ENCODE data around the gene RDH11.

RDH11 gene

GRCh38 chr14:67643713-67644112, 51.9 kb downstream of the RDH11 start:
- no peak overlapping the region for H3K4me3 Mint-ChIP-seq
- no peak for DNase-seq
- no peak for ATAC-seq
- no peaks in the 10 kb centered on the region for H3K27me3 Mint-ChIP-seq
- no peaks in the 10 kb centered on the region for H3K9me3 Mint-ChIP-seq
- no peak overlapping the region for H3K27ac Mint-ChIP-seq
- peaks cover 13% of the 10 kb centered on the region for H3K4me1 Mint-ChIP-seq

GRCh38 chr14:67641902-67642749, 53.4 kb downstream of the RDH11 start:
- peaks cover 13% of the 10 kb centered on the region for H3K4me1 Mint-ChIP-seq
- no peaks in the 10 kb centered on the region for H3K27me3 Mint-ChIP-seq
- no peak overlapping the region for H3K4me3 Mint-ChIP-seq
- H3K9me3 Mint-ChIP-seq, result no peaks in the 10 kb centered on the region
- no peak for DNase-seq
- H3K27ac Mint-ChIP-seq, result peak overlapping the region in 1 of 2 donors; percentile 13
- peak; percentile 75 for ATAC-seq

GRCh38 chr14:67641480-67641879, 54.1 kb downstream of the RDH11 start:
- ATAC-seq (no peak), DNase-seq (no peak)
- Mint-ChIP-seq H3K27ac (no peak overlapping the region), H3K9me3 (no peaks in the 10 kb centered on the region), H3K27me3 (no peaks in the 10 kb centered on the region), H3K4me1 (peaks cover 13% of the 10 kb centered on the region), H3K4me3 (no peak overlapping the region)

- Mint-ChIP-seq H3K27me3 (no peaks in the 10 kb centered on the region), H3K9me3 (no peaks in the 10 kb centered on the region), H3K4me3 (no peak overlapping the region), H3K27ac (no peak overlapping the region), H3K4me1 (peaks cover 21% of the 10 kb centered on the region)
- DNase-seq, result no peak
- ATAC-seq, result no peak
These were observed 56.9 kb downstream of the RDH11 start for GRCh38 chr14:67638642-67639041.

- Mint-ChIP-seq H3K4me3 (no peak overlapping the region), H3K27ac (peak overlapping the region; percentile 63 to 91)
These were observed 59.1 kb downstream of the RDH11 start for GRCh38 chr14:67636361-67636919.

GRCh38 chr14:67633451-67634147, 62.0 kb downstream of the RDH11 start:
- Mint-ChIP-seq H3K4me3 (no peak overlapping the region), H3K9me3 (no peaks in the 10 kb centered on the region), H3K27me3 (no peaks in the 10 kb centered on the region), H3K27ac (peak overlapping the region in 1 of 2 donors; percentile 27), H3K4me1 (peaks cover 8% of the 10 kb centered on the region)
- no peak for ATAC-seq
- DNase-seq, result no peak

More at GRCh38 chr14:67636361-67636919, 59.1 kb downstream of the RDH11 start:
- ATAC-seq (peak; percentile 98), DNase-seq (peak; percentile 2 to 16)
- H3K4me1 Mint-ChIP-seq, result peaks cover 8% of the 10 kb centered on the region
- no peaks in the 10 kb centered on the region for H3K9me3 Mint-ChIP-seq
- no peaks in the 10 kb centered on the region for H3K27me3 Mint-ChIP-seq

- Mint-ChIP-seq H3K27me3 (no peaks in the 10 kb centered on the region), H3K9me3 (no peaks in the 10 kb centered on the region), H3K27ac (no peak overlapping the region), H3K4me3 (no peak overlapping the region), H3K4me1 (peaks cover 2% of the 10 kb centered on the region)
- DNase-seq (no peak), ATAC-seq (no peak)
These were observed 64.6 kb downstream of the RDH11 start for GRCh38 chr14:67630938-67631337.

- ATAC-seq, result no peak
These were observed 65.4 kb downstream of the RDH11 start for GRCh38 chr14:67630186-67630585.

GRCh38 chr14:67627519-67627918, 68.0 kb downstream of the RDH11 start:
- no peak for ATAC-seq
- no peak for DNase-seq
- Mint-ChIP-seq H3K9me3 (no peaks in the 10 kb centered on the region), H3K4me3 (no peak overlapping the region), H3K4me1 (peaks cover 10% of the 10 kb centered on the region), H3K27ac (no peak overlapping the region), H3K27me3 (no peaks in the 10 kb centered on the region)

More at GRCh38 chr14:67630186-67630585, 65.4 kb downstream of the RDH11 start:
- DNase-seq, result no peak
- no peak overlapping the region for H3K27ac Mint-ChIP-seq
- no peaks in the 10 kb centered on the region for H3K4me1 Mint-ChIP-seq
- H3K9me3 Mint-ChIP-seq, result no peaks in the 10 kb centered on the region
- no peaks in the 10 kb centered on the region for H3K27me3 Mint-ChIP-seq
- no peak overlapping the region for H3K4me3 Mint-ChIP-seq
